ENCODE results near the gene SCN3A.

DNA sequence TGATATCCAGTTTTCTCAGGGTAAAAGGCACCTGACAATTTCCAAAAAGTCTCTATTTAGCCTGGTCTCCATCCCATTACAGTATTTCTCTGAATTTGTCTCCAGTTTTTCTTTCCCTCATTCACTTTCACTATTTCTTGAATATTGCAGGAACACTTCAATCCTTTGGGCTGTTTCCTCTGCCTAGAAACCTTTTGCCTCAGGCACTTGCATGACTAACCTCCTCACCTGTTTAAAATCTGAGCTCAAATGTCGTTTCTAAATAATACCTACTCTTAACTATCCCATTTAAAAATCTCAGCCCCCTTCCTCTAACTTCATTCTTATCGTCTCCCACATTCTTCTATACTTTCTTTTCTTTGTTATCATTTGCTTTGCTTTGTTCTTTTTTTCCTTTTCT is 44.4 kb upstream of the SCN3A start:
- TF ChIP-seq CTCF (IDR thresholded peaks at IDR 0.05): no peak
- no peak for TF ChIP-seq POLR2A (IDR thresholded peaks at IDR 0.05)
